ENCODE measurements around the gene METTL9.

DNA sequence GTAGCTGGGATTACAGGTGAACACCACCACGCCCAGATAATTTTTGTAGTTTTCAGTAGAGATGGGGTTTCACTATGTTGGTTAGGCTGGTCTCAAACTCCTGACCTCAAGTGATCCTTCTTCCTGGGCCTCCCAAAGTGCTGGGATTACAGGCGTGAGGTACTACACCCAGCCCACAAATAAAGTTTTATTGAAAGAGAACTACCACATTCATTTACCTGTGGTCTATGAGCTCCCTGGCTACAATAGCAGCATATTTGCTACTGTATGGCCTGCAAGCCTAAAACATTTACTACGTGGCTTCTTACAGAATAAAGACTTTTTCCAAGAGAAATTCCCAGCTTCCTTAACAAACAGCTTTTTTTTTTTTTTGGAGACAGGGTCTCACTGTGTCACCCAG lies 3.4 kb downstream of the METTL9 start:
- TF ChIP-seq, protein P1, sequence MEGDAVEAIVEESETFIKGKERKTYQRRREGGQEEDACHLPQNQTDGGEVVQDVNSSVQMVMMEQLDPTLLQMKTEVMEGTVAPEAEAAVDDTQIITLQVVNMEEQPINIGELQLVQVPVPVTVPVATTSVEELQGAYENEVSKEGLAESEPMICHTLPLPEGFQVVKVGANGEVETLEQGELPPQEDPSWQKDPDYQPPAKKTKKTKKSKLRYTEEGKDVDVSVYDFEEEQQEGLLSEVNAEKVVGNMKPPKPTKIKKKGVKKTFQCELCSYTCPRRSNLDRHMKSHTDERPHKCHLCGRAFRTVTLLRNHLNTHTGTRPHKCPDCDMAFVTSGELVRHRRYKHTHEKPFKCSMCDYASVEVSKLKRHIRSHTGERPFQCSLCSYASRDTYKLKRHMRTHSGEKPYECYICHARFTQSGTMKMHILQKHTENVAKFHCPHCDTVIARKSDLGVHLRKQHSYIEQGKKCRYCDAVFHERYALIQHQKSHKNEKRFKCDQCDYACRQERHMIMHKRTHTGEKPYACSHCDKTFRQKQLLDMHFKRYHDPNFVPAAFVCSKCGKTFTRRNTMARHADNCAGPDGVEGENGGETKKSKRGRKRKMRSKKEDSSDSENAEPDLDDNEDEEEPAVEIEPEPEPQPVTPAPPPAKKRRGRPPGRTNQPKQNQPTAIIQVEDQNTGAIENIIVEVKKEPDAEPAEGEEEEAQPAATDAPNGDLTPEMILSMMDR (conservative IDR thresholded peaks at IDR 0.05; ENCODE audit: low read length): no peak
- TF ChIP-seq EZH2phosphoT487 (IDR thresholded peaks at IDR 0.05; ENCODE audit: borderline replicate concordance, low read depth, low read length): no peak
